ENCODE results near the gene C2CD3. TPM values are rescaled to one million over a fixed set of nuclear protein-coding genes. Genes with fewer than 3 reads are reported as not detected.
A peak's percentile ranks its signal among the peaks of the same experiment; 100 is the strongest.

C2CD3 gene
- total RNA-seq, 1 donor from 2014 or later: 40.9 TPM

DNA sequence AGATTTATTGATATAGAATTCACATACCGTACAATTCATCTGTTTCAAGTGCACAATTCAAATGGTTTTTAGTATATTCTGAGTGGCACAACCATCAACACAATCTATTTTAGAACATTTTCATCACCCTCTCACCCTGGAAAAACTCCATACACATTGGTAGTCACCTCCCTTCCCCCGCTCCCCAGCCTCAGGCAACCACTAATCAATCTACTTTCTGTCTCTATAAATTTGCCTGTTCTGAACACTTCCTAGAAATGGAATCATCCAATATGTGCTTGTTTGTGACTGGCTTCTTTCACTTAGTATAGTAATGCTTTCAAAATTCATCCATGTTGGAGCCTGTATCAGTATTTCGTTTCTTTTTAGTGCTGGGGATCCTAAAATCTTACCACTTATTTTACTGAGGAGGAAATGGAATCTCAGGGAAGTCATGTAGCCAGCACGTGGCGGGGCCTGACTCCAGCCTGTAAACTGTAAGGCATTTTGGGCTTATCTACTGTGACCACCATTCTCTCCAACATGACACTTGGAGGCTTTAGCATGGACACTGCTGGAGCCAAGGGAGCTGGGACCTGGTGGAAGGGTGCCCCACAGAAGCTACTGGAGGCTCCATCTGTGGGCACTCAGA lies 161.0 kb downstream of the C2CD3 start:
- Mint-ChIP-seq H3K4me3 (ENCODE audit: low read depth) (no peak overlapping the region), H3K4me1 (ENCODE audit: low read depth) (peaks cover 20% of the 10 kb centered on the region), H3K27ac (no peak overlapping the region), H3K27me3 (no peaks in the 10 kb centered on the region), H3K36me3 (ENCODE audit: insufficient read depth) (peaks cover 11% of the 10 kb centered on the region), H3K9me3 (ENCODE audit: low read depth) (no peaks in the 10 kb centered on the region)
- TF ChIP-seq, protein P1, sequence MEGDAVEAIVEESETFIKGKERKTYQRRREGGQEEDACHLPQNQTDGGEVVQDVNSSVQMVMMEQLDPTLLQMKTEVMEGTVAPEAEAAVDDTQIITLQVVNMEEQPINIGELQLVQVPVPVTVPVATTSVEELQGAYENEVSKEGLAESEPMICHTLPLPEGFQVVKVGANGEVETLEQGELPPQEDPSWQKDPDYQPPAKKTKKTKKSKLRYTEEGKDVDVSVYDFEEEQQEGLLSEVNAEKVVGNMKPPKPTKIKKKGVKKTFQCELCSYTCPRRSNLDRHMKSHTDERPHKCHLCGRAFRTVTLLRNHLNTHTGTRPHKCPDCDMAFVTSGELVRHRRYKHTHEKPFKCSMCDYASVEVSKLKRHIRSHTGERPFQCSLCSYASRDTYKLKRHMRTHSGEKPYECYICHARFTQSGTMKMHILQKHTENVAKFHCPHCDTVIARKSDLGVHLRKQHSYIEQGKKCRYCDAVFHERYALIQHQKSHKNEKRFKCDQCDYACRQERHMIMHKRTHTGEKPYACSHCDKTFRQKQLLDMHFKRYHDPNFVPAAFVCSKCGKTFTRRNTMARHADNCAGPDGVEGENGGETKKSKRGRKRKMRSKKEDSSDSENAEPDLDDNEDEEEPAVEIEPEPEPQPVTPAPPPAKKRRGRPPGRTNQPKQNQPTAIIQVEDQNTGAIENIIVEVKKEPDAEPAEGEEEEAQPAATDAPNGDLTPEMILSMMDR (IDR thresholded peaks at IDR 0.05; ENCODE audit: unreplicated experiment): no peak
- DNase-seq (ENCODE audit: low spot score, unreplicated experiment): no peak

DNA sequence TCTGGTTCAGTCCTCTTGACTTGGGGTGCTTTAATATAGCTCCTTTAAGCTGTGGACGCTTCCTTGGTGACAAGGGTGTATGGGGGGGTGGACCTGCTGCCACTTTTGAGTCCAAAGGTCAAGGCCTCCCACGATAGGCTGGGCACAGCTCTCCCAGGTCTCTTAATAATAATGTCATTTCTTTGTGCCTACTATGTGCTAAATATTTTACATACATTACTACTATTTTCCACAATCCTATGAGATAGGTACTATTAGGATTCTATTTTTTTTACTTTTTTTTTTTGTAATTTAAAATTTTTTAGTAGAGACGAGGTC lies 161.6 kb downstream of the C2CD3 start:
- Mint-ChIP-seq H3K27me3 (no peaks in the 10 kb centered on the region), H3K27ac (no peak overlapping the region), H3K9me3 (ENCODE audit: low read depth) (no peaks in the 10 kb centered on the region), H3K4me3 (ENCODE audit: low read depth) (no peak overlapping the region), H3K36me3 (ENCODE audit: insufficient read depth) (peaks cover 11% of the 10 kb centered on the region), H3K4me1 (ENCODE audit: low read depth) (peaks cover 20% of the 10 kb centered on the region)
- TF ChIP-seq, protein P1 (IDR thresholded peaks at IDR 0.05; ENCODE audit: unreplicated experiment): no peak
- DNase-seq (ENCODE audit: low spot score, unreplicated experiment): no peak

DNA sequence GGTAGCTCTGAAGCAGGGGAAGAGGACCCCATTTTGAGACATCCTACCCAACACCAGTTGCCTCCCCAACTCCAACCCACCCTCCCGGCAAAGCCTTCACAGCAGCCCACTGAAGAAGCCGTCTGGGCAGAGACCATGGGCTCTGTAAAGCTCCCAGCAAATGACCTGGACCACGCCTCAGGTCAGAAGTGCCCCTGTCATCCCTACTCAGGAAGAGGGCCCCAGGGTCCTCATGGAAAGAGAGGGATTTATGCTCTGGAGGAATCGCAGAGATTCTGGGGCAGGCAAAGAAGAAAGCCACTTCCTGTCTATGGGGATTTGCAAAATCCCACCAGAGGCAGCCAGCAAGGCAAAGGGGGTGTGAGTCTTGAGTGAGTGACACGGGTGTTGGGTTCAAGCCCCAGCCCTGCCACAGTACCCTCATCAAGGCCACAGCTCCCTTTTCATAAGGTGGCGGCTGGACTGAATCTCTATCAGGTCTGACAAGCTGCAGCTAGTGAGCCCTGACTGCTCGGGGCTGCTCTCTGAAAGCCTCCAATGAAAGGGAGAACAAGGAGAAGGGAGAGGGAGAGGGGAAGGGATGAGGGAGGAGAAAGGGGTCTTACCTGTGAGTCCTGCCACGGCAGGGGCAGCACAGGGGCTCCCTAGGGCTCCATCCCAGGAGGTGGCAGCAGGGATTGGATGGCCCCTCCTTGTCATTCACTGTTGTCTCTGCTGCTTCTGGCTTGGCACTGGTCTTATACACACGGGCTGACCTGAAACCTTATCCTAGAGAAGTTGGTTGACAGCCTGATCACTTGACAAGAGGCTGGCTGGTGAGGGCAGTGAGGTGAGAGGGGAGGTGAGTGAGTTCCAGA lies 162.2 kb downstream of the C2CD3 start, which contains the start of gene UCP3:
UCP3 (minus strand) TSS at position 713 of the 857 bp plus-strand sequence. CDS start 2,043 bp downstream, outside the sequence.
- H3K36me3 Mint-ChIP-seq (ENCODE audit: insufficient read depth): peaks cover 11% of the 10 kb centered on the region
- no peak within 1 kb of the TSS for H3K27ac Mint-ChIP-seq
- no peaks in the 10 kb centered on the region for H3K9me3 Mint-ChIP-seq (ENCODE audit: low read depth)
- no peaks in the 10 kb centered on the region for H3K27me3 Mint-ChIP-seq
- TF ChIP-seq, protein P1 (IDR thresholded peaks at IDR 0.05; ENCODE audit: unreplicated experiment): no peak
- DNase-seq (ENCODE audit: low spot score, unreplicated experiment): no peak
- H3K4me1 Mint-ChIP-seq (ENCODE audit: low read depth): peaks cover 20% of the 10 kb centered on the region
- no peak within 1 kb of the TSS for H3K4me3 Mint-ChIP-seq (ENCODE audit: low read depth)

DNA sequence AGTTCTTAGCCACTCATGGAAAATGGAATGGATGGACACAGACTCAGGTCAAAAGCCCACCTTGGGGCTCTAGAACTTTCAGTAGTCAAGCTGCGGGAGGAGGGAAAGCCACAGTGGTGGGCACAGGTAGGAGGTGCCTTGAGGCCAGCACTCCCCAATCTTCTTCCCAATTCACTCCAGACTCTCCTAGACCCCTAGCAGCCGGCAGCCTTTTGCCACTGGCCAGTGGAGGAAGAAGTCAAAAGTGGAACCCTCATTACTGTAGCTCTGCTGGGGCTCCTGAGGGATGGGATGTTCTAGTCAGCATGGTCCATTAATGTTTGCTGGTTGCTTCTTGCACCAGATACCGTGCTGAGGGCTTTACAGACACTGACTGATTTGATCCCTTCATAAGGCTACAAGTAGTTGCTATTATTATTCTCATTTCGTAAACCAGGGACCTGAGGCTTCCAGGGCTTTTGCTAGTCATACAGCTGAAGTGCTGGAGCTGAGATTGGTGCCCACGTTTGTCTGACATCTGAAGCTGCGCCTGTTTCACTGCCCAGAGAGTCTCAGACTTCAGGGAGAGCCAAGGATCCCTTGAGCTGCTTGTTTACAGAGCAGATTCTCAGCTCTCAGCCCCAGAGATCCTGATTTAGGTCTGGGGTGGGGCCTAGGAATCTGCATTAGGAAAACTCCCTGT lies 163.0 kb downstream of the C2CD3 start:
- H3K9me3 Mint-ChIP-seq (ENCODE audit: low read depth): no peaks in the 10 kb centered on the region
- TF ChIP-seq, protein P1 (IDR thresholded peaks at IDR 0.05; ENCODE audit: unreplicated experiment): no peak
- no peaks in the 10 kb centered on the region for H3K27me3 Mint-ChIP-seq
- H3K4me3 Mint-ChIP-seq (ENCODE audit: low read depth): no peak overlapping the region
- no peak overlapping the region for H3K27ac Mint-ChIP-seq
- no peak for DNase-seq (ENCODE audit: low spot score, unreplicated experiment)
- H3K36me3 Mint-ChIP-seq (ENCODE audit: insufficient read depth): peaks cover 11% of the 10 kb centered on the region
- H3K4me1 Mint-ChIP-seq (ENCODE audit: low read depth): peaks cover 20% of the 10 kb centered on the region

DNA sequence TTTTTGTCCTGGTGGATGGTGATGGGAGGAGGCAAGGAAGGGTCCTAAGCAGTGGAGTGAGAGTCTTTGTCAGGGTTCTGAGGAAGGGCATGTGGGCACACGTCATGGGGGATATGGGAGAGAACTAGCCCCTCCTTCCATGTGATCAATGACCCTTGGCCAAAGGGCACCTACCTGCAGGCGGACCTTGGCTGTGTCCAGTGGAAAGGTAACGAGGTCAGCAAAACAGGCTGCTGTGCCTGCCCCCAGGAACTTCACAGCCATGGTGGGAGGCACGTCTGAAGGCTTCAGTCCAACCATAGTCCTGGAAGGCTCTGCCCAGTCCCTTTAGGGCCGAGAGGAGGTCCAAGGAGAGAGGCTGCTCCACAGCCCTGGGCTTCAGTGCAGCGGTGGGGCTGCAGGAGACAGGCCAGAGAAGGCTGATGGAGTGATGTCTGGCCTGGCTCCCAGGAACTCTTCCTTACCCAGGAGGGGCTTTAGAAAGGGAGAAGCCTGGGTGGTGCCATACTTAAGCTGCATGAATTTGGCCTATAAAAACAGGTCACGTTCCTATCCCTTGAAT lies 164.0 kb downstream of the C2CD3 start:
- no peak overlapping the region for H3K4me3 Mint-ChIP-seq (ENCODE audit: low read depth)
- H3K9me3 Mint-ChIP-seq (ENCODE audit: low read depth): no peaks in the 10 kb centered on the region
- TF ChIP-seq, protein P1 (IDR thresholded peaks at IDR 0.05; ENCODE audit: unreplicated experiment): no peak
- peaks cover 8% of the 10 kb centered on the region for H3K36me3 Mint-ChIP-seq (ENCODE audit: insufficient read depth)
- no peak for DNase-seq (ENCODE audit: low spot score, unreplicated experiment)
- no peaks in the 10 kb centered on the region for H3K27me3 Mint-ChIP-seq
- peak overlapping the region; percentile 10 for H3K27ac Mint-ChIP-seq
- peaks cover 20% of the 10 kb centered on the region for H3K4me1 Mint-ChIP-seq (ENCODE audit: low read depth)
